Gastrocnemius medialis (tissue), 4 donors: ENCODE data around the gene CCDC12. TPM values are rescaled to one million over a fixed set of nuclear protein-coding genes. Genes with fewer than 3 reads are reported as not detected.

Experiments used
- ATAC-seq, 2 donors: fragments of 150-250 bp; one replicate each; pipeline ENCODE4 v1.9.1; 2016
- DNase-seq, 2 donors: peaks; one replicate each; pipeline ENCODE4 v3.0.0-alpha.2; 2019
- H3K27ac ChIP-seq, 4 donors: fragments of 200-600 bp; sonication (generic); 1 replicate in 1 of 4; 2 replicates in 3 of 4; pipeline ENCODE4 v1.5.1; 2016 to 2018; ENCODE audit warnings: mild to moderate bottlenecking in 2 of 4, moderate library complexity in 1 of 4
- H3K27me3 ChIP-seq, 3 donors: fragments of 200-600 bp; sonication (generic) in 2 of 3; 1 replicate in 1 of 3; 2 replicates in 2 of 3; pipeline versions ENCODE4 v1.5.1 to v1.6.0; 2016 to 2019; ENCODE audit warnings: mild to moderate bottlenecking in 1 of 3, moderate library complexity in 1 of 3
- H3K36me3 ChIP-seq, 2 donors: fragments of 200-600 bp; sonication (generic) in 1 of 2; one replicate each; pipeline ENCODE4 v1.5.1; 2017 to 2018
- H3K4me1 ChIP-seq, 2 donors: fragments of 200-600 bp; sonication (generic) in 1 of 2; one replicate each; pipeline ENCODE4 v1.5.1; 2016 to 2017; ENCODE audit warnings: mild to moderate bottlenecking in 2 of 2
- H3K4me3 ChIP-seq, 4 donors: fragments of 200-600 bp; sonication (generic) in 3 of 4; 1 replicate in 1 of 4; 2 replicates in 3 of 4; pipeline ENCODE4 v1.5.1; 2016 to 2019; ENCODE audit warnings: mild to moderate bottlenecking in 2 of 4
- H3K9me3 ChIP-seq, 3 donors: fragments of 200-600 bp; sonication (generic) in 2 of 3; 1 replicate in 1 of 3; 2 replicates in 2 of 3; pipeline ENCODE4 v1.5.1; 2016 to 2019
- POLR2A ChIP-seq, 2 donors: fragments of 450-650 bp; IDR thresholded peaks; one replicate each; pipeline ENCODE4 v1.6.1; 2017; ENCODE audit warnings: antibody characterized with exemption in 2 of 2, mild to moderate bottlenecking in 2 of 2, moderate library complexity in 2 of 2
- in situ Hi-C, 4 donors: fragments of 200-750 bp; cut with MboI; loops; one replicate each; pipeline versions ENCODE4 v1.15.0 to v1.8.0; 2017; ENCODE audit warnings: low sequenced_read_pairs in 4 of 4
- intact Hi-C: fragments of 100-400 bp; cut with DNase I; formaldehyde crosslinking; loops from one replicate; pipeline ENCODE4 v1.15.1; 2023; ENCODE audit warnings: low total_unique reads
- total RNA-seq, 4 donors: library from RNA; depleted of rRNA; stranded (reverse); fragments of >200 nt; gene quantifications; one replicate each; pipeline versions ENCODE4 v1.1.0 to v1.2.3, GENCODE V29; 2016
- TF ChIP-seq, protein P1 (sequence below), 5 experiments: fragments of 450-650 bp in 3 of 5; fragments of 200-600 bp in 2 of 5; sonication (generic) in 2 of 5; IDR thresholded peaks in 4 of 5; conservative IDR thresholded peaks in 1 of 5; 1 replicate in 4 of 5; 2 replicates in 1 of 5; pipeline ENCODE4 v1.5.1; 2016 to 2019; ENCODE audit warnings: antibody characterized with exemption in 5 of 5, mild to moderate bottlenecking in 3 of 5, moderate library complexity in 3 of 5

CCDC12 gene
- total RNA-seq, 4 donors from 2014 or later, result 24.6 to 32.0 (median 29.0) TPM

DNA sequence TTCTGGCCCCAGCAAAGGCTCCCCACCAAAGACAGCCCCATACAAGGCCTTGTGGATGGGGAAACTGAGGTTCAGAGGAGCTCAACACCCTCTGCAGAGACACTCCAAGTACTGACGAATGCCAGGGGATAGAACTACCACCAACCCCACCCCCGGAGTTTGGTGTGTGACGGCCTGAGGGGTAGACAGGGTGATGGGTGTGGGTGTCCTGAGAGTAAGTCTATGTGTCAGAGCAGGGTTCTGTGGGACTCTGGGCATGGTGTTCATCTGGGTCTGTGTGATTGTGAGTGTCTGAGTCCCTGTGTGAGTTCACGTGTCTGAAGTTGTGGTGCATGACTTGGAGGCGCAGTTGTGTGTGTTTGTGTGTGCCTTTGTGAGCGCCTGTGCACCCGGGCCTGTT lies 91.6 kb downstream of the CCDC12 start:
- Histone ChIP-seq H3K4me3 (peak overlapping the region in 1 of 4 donors; percentile 57), H3K36me3 (no peaks in the 10 kb centered on the region), H3K9me3 (no peaks in the 10 kb centered on the region), H3K4me1 (peaks cover 5 to 17% of the 10 kb centered on the region in 2 donors), H3K27ac (no peak overlapping the region), H3K27me3 (peaks cover 7 to 34% (median 19%) of the 10 kb centered on the region in 3 donors)
- in situ Hi-C loops (no loop called here), intact Hi-C loops (no loop called here)
- no peak for DNase-seq
- no peak for ATAC-seq
- TF ChIP-seq POLR2A (IDR thresholded peaks at IDR 0.05), result no peak
- TF ChIP-seq, protein P1, sequence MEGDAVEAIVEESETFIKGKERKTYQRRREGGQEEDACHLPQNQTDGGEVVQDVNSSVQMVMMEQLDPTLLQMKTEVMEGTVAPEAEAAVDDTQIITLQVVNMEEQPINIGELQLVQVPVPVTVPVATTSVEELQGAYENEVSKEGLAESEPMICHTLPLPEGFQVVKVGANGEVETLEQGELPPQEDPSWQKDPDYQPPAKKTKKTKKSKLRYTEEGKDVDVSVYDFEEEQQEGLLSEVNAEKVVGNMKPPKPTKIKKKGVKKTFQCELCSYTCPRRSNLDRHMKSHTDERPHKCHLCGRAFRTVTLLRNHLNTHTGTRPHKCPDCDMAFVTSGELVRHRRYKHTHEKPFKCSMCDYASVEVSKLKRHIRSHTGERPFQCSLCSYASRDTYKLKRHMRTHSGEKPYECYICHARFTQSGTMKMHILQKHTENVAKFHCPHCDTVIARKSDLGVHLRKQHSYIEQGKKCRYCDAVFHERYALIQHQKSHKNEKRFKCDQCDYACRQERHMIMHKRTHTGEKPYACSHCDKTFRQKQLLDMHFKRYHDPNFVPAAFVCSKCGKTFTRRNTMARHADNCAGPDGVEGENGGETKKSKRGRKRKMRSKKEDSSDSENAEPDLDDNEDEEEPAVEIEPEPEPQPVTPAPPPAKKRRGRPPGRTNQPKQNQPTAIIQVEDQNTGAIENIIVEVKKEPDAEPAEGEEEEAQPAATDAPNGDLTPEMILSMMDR (IDR thresholded peaks at IDR 0.05 in 4 of 5, conservative IDR thresholded peaks at IDR 0.05 in 1 of 5), result no peak

DNA sequence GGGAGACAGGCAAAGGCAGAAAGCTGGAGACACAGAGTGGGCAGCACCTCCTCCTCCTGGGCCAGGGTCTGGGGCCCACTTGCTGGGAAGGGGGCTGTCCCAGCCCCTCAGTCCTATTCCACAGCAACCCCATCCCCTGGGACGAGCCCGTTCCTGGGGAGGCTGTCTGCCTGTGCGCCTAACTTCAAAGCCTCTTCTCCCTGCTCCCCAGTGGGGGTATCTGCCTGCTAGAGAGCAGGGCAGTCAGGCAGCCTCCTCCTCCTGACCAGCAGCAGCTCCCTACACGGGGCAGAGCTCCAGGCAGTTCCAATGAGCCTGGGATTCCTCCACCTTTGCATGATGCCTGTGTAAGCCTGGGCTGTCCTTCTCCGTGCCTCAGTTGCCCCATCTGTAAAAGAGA lies 92.1 kb downstream of the CCDC12 start:
- TF ChIP-seq, protein P1 (IDR thresholded peaks at IDR 0.05 in 4 of 5, conservative IDR thresholded peaks at IDR 0.05 in 1 of 5), result no peak
- TF ChIP-seq POLR2A (IDR thresholded peaks at IDR 0.05), result no peak
- Histone ChIP-seq H3K9me3 (no peaks in the 10 kb centered on the region), H3K27me3 (peaks cover 7 to 34% (median 19%) of the 10 kb centered on the region in 3 donors), H3K4me3 (peak overlapping the region in 1 of 4 donors; percentile 57), H3K27ac (peak overlapping the region in 1 of 4 donors; percentile 1), H3K36me3 (no peaks in the 10 kb centered on the region), H3K4me1 (peaks cover 5 to 17% of the 10 kb centered on the region in 2 donors)
- DNase-seq, result no peak
- intact Hi-C loops (no loop called here), in situ Hi-C loops (no loop called here)
- ATAC-seq, result no peak

DNA sequence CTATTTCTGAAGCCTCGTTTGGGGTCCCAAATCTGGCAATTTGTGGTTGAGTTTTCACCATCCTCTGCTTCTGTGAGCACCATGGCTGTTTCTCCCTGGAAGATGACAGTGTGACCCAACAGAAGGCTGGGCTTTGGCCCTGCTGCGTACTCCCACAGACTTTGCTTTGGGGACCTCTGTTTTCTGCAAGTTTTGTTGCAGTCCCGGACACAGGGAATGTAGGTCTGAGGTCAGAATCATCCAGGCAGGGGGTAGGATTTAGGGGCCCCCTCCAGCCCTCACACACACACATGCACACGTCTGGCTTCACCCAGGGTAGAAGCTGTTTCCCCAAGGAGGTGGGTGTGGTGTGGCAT lies 92.7 kb downstream of the CCDC12 start:
- no peaks in the 10 kb centered on the region for H3K36me3 ChIP-seq
- no peak for ATAC-seq
- no peak for DNase-seq
- in situ Hi-C loops (no loop called here), intact Hi-C loops (no loop called here)
- H3K27ac ChIP-seq, result peak overlapping the region in 2 of 4 donors; percentile 1 to 22
- TF ChIP-seq POLR2A (IDR thresholded peaks at IDR 0.05), result no peak
- TF ChIP-seq, protein P1 (IDR thresholded peaks at IDR 0.05 in 4 of 5, conservative IDR thresholded peaks at IDR 0.05 in 1 of 5), result no peak
- peak overlapping the region in 3 of 4 donors; percentile 57 to 66 (median 63) for H3K4me3 ChIP-seq
- H3K4me1 ChIP-seq, result peaks cover 5 to 17% of the 10 kb centered on the region in 2 donors
- H3K9me3 ChIP-seq, result no peaks in the 10 kb centered on the region
- H3K27me3 ChIP-seq, result peaks cover 7 to 34% (median 19%) of the 10 kb centered on the region in 3 donors

DNA sequence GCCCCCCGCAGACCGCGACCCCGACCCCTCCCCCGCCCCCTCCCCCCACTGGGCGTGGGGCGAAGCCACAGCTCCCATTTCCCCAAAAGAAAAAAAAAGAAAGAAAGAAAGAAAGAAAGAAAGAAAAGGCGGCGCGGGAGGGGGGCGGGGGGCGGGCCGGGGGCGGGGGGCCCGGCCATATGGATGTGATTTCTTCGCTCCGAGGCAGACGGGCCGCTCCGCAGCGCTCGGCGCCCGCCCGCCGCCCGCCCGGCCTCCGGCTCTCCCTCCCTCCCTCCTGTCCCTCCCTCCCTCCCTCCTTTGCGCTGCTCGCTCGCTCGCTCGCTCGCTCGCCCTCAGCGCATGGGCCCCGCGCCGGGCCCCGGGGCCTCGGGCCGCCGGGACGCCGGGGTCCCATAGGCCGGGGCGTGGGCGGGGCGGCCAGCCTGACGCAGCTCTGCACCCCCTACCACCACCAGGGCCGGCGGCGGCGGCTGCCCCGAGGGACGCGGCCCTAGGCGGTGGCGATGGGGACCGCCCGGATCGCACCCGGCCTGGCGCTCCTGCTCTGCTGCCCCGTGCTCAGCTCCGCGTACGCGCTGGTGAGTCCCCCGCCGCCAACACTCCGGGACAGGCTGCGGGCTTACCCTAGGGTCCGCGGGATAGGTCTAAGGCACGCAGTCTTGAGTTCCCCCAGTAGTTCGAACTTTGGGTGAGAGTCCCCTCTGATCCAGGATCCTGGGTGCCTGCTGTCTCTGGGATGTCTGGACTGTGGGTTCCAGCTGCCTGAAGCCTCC lies 93.3 kb downstream of the CCDC12 start:
- intact Hi-C loops (no loop called here), in situ Hi-C loops (no loop called here)
- no peaks in the 10 kb centered on the region for H3K36me3 ChIP-seq
- TF ChIP-seq POLR2A (IDR thresholded peaks at IDR 0.05), result no peak
- TF ChIP-seq, protein P1 (IDR thresholded peaks at IDR 0.05 in 4 of 5, conservative IDR thresholded peaks at IDR 0.05 in 1 of 5), result no peak
- H3K9me3 ChIP-seq, result no peaks in the 10 kb centered on the region
- DNase-seq (no peak), ATAC-seq (peak; percentile 56 to 71)
- peaks cover 5 to 17% of the 10 kb centered on the region in 2 donors for H3K4me1 ChIP-seq
- H3K27me3 ChIP-seq, result peaks cover 7 to 34% (median 19%) of the 10 kb centered on the region in 3 donors
- H3K4me3 ChIP-seq, result peak overlapping the region; percentile 57 to 66 (median 62)
- peak overlapping the region; percentile 63 to 73 (median 71) for H3K27ac ChIP-seq
